Nephron progenitor cell (in vitro differentiated cells): ENCODE data around the gene C1QTNF12.
A peak's percentile ranks its signal among the peaks of the same experiment; 100 is the strongest.

Source experiments
- DNase-seq: peaks from one replicate; pipeline ENCODE4 v3.0.0; 2021
- H3K27ac Mint-ChIP-seq: 2 replicates; pipeline ENCODE4 v1.8.0; 2021; ENCODE audit warnings: mild to moderate bottlenecking, moderate library complexity, mixed read lengths
- H3K27me3 Mint-ChIP-seq: 2 replicates; pipeline ENCODE4 v1.8.0; 2021; ENCODE audit warnings: mild to moderate bottlenecking, low read depth, mixed read lengths; ENCODE audit not compliant: poor library complexity
- H3K36me3 Mint-ChIP-seq: 2 replicates; pipeline ENCODE4 v1.8.0; 2021; ENCODE audit warnings: low read depth, mixed read lengths
- H3K4me1 Mint-ChIP-seq: 2 replicates; pipeline ENCODE4 v1.8.0; 2021; ENCODE audit warnings: mixed read lengths
- H3K4me3 Mint-ChIP-seq: 2 replicates; pipeline ENCODE4 v1.8.0; 2021; ENCODE audit warnings: mild to moderate bottlenecking, moderate library complexity, mixed read lengths
- H3K9me3 Mint-ChIP-seq: 2 replicates; pipeline ENCODE4 v1.8.0; 2021; ENCODE audit warnings: mild to moderate bottlenecking, moderate library complexity, mixed read lengths
- CTCF ChIP-seq: fragments of 200-600 bp; sonication (generic); IDR thresholded peaks from 2 replicates; pipeline ENCODE4 v1.5.0; 2021; ENCODE audit warnings: antibody characterized with exemption

The C1QTNF12 gene

GRCh38 chr1:1218524-1219200 is 27.9 kb downstream of the C1QTNF12 start:
- Mint-ChIP-seq H3K27me3 (no peaks in the 10 kb centered on the region), H3K4me1 (no peaks in the 10 kb centered on the region), H3K36me3 (peaks cover 14% of the 10 kb centered on the region), H3K27ac (no peak overlapping the region), H3K4me3 (no peak overlapping the region), H3K9me3 (no peaks in the 10 kb centered on the region)
- TF ChIP-seq CTCF: no peak
- no peak for DNase-seq

- no peaks in the 10 kb centered on the region for H3K9me3 Mint-ChIP-seq
- no peak overlapping the region for H3K4me3 Mint-ChIP-seq
- TF ChIP-seq CTCF: no peak
- no peak for DNase-seq
- no peak overlapping the region for H3K27ac Mint-ChIP-seq
- peaks cover 9% of the 10 kb centered on the region for H3K36me3 Mint-ChIP-seq
- H3K27me3 Mint-ChIP-seq: no peaks in the 10 kb centered on the region
- H3K4me1 Mint-ChIP-seq: no peaks in the 10 kb centered on the region
Observed at GRCh38 chr1:1217621-1218523, 28.6 kb downstream of the C1QTNF12 start.

DNA sequence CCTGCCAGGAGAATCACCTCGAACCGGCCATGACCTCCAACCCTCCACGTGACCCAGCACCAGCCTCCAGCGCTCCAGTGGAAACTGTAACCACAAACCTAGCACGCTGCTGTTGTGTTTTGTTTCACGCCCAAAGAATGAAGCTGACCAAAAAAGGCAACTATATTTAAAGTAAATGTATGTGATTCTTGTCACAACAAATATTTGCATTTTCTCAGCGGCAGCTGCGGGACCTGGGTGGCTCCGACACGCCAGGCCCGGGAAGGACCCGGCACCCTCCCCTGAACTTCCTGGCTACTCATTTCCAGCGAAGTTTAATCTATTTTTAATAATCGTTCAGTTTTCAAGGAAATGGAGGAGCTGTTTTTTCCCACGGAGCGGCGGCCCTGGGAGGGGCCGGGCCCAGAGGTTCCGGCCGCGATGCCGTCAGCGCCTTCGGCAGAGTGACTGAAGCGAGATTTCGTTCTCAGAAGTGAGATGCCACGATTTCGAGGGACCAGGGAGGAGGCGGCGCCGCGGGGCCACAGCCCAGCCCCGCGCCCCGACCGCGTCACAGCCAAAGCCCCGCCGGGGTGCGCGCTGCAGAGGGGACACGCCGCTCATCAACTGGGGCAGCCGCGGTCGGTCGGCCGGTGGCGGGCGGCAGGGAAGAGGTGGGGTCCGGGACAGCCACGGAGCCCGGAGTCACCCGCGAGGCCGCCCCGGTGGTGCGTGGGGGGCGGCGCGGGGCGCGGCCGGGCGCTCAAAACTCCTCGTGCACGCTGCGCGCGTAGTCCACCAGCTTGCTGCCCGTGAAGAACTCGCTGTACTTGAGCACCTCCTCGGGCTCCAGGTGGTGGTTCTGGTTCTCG is 29.5 kb downstream of the C1QTNF12 start:
- H3K27me3 Mint-ChIP-seq: no peaks in the 10 kb centered on the region
- H3K4me1 Mint-ChIP-seq: no peaks in the 10 kb centered on the region
- H3K36me3 Mint-ChIP-seq: peaks cover 6% of the 10 kb centered on the region
- H3K27ac Mint-ChIP-seq: peak overlapping the region; percentile 81
- no peak overlapping the region for H3K4me3 Mint-ChIP-seq
- TF ChIP-seq CTCF: no peak
- no peak for DNase-seq
- no peaks in the 10 kb centered on the region for H3K9me3 Mint-ChIP-seq

GRCh38 chr1:1215881-1216605 is 30.5 kb downstream of the C1QTNF12 start:
- peaks cover 6% of the 10 kb centered on the region for H3K36me3 Mint-ChIP-seq

More at GRCh38 chr1:1215881-1216605, 30.5 kb downstream of the C1QTNF12 start:
- no peak for DNase-seq
- no peaks in the 10 kb centered on the region for H3K9me3 Mint-ChIP-seq
- H3K4me3 Mint-ChIP-seq: no peak overlapping the region
- no peaks in the 10 kb centered on the region for H3K4me1 Mint-ChIP-seq
- H3K27ac Mint-ChIP-seq: peak overlapping the region; percentile 81
- no peak for TF ChIP-seq CTCF
- no peaks in the 10 kb centered on the region for H3K27me3 Mint-ChIP-seq
